ENCODE results near the gene IRS2.

Gene IRS2

DNA sequence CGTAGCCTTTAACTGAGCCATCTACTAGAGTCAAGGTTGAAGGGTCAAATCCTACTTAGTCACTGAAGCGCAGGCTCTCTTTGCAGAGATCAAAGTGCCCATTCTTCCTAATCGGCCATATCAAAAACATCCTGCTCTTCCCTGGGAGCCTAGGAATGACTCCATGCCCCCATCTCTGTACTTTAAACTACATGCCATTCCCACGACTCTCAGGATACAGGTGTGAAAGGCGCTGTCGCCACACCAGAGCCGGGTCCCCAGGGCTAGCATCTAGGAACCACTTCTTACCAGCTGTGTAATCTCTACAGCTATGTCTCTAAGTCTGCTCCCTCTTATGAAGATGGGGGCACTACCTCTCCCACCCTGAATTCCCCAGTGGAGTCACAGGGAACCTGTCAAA lies 22.3 kb downstream of the IRS2 start:
- H3K4me2 ChIP-seq: no peak overlapping the region
- no peaks in the 10 kb centered on the region for H3K36me3 ChIP-seq (ENCODE audit: insufficient read depth)
- H3K4me1 ChIP-seq (ENCODE audit: low read depth, poor library complexity, severe bottlenecking): no peaks in the 10 kb centered on the region
- H3K27me3 ChIP-seq (ENCODE audit: insufficient read depth, low read depth): no peaks in the 10 kb centered on the region
- H2AFZ ChIP-seq (ENCODE audit: low read depth): no peak overlapping the region
- TF ChIP-seq, protein P1, sequence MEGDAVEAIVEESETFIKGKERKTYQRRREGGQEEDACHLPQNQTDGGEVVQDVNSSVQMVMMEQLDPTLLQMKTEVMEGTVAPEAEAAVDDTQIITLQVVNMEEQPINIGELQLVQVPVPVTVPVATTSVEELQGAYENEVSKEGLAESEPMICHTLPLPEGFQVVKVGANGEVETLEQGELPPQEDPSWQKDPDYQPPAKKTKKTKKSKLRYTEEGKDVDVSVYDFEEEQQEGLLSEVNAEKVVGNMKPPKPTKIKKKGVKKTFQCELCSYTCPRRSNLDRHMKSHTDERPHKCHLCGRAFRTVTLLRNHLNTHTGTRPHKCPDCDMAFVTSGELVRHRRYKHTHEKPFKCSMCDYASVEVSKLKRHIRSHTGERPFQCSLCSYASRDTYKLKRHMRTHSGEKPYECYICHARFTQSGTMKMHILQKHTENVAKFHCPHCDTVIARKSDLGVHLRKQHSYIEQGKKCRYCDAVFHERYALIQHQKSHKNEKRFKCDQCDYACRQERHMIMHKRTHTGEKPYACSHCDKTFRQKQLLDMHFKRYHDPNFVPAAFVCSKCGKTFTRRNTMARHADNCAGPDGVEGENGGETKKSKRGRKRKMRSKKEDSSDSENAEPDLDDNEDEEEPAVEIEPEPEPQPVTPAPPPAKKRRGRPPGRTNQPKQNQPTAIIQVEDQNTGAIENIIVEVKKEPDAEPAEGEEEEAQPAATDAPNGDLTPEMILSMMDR (conservative IDR thresholded peaks at IDR 0.05; ENCODE audit: low read depth, low read length): no peak
- no peak overlapping the region for H3K4me3 ChIP-seq (IDR thresholded peaks at IDR 0.05; ENCODE audit: insufficient read depth, low read depth, low read length)
- no peaks in the 10 kb centered on the region for H4K20me1 ChIP-seq (ENCODE audit: insufficient read depth)
- no peak overlapping the region for H3K27ac ChIP-seq
- H3K9ac ChIP-seq: no peak overlapping the region
- no peaks in the 10 kb centered on the region for H3K79me2 ChIP-seq (ENCODE audit: insufficient read depth, low read depth)

DNA sequence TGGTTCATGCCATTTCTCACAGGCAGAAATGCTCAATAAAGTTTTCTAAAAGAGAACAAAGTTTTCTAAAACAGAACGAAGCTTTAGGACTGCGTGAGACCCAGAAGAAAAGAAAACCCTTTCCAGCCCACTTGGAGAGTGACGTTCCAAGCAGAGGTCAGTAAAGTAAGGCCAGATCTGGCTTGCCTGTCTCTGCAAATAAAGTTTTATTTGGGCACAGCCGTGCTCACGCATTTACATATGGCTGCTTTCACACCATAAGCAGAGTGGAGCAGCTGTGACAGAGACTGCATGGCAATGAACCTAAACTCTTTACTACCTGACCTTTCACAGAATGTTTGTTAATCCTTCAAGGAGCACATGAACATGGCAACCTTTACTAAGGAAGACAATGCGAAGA lies 23.6 kb downstream of the IRS2 start:
- Histone ChIP-seq H3K36me3 (ENCODE audit: insufficient read depth) (no peaks in the 10 kb centered on the region), H3K79me2 (ENCODE audit: insufficient read depth, low read depth) (no peaks in the 10 kb centered on the region), H3K4me2 (no peak overlapping the region), H2AFZ (ENCODE audit: low read depth) (no peak overlapping the region), H3K4me1 (ENCODE audit: low read depth, poor library complexity, severe bottlenecking) (no peaks in the 10 kb centered on the region), H3K9ac (no peak overlapping the region), H3K27ac (no peak overlapping the region), H3K4me3 (IDR thresholded peaks at IDR 0.05; ENCODE audit: insufficient read depth, low read depth, low read length) (no peak overlapping the region), H4K20me1 (ENCODE audit: insufficient read depth) (no peaks in the 10 kb centered on the region), H3K27me3 (ENCODE audit: insufficient read depth, low read depth) (no peaks in the 10 kb centered on the region)
- TF ChIP-seq, protein P1 (conservative IDR thresholded peaks at IDR 0.05; ENCODE audit: low read depth, low read length): no peak

DNA sequence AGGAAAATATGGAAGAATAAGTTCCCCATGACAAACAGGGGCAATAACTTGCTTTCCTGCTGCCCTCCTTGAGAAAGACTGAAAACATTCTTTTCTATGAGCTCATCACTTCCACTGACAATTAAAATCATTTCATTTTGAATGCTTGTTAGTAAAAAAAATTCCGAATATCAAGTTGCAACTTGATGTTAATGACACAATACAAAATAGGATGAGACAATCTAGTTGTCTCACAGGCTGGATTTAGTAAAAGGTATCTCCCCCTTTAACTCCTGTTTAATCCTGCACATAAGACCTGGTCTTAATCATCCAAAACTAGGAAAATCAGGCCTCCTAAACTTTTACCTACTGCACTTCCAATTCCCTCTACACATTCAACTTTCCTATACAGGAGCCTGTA lies 24.7 kb downstream of the IRS2 start:
- Histone ChIP-seq H3K4me2 (no peak overlapping the region), H3K36me3 (ENCODE audit: insufficient read depth) (no peaks in the 10 kb centered on the region), H3K79me2 (ENCODE audit: insufficient read depth, low read depth) (no peaks in the 10 kb centered on the region), H4K20me1 (ENCODE audit: insufficient read depth) (no peaks in the 10 kb centered on the region), H3K9ac (no peak overlapping the region), H3K27me3 (ENCODE audit: insufficient read depth, low read depth) (no peaks in the 10 kb centered on the region), H2AFZ (ENCODE audit: low read depth) (no peak overlapping the region), H3K4me3 (IDR thresholded peaks at IDR 0.05; ENCODE audit: insufficient read depth, low read depth, low read length) (no peak overlapping the region), H3K4me1 (ENCODE audit: low read depth, poor library complexity, severe bottlenecking) (no peaks in the 10 kb centered on the region), H3K27ac (no peak overlapping the region)
- TF ChIP-seq, protein P1 (conservative IDR thresholded peaks at IDR 0.05; ENCODE audit: low read depth, low read length): no peak

DNA sequence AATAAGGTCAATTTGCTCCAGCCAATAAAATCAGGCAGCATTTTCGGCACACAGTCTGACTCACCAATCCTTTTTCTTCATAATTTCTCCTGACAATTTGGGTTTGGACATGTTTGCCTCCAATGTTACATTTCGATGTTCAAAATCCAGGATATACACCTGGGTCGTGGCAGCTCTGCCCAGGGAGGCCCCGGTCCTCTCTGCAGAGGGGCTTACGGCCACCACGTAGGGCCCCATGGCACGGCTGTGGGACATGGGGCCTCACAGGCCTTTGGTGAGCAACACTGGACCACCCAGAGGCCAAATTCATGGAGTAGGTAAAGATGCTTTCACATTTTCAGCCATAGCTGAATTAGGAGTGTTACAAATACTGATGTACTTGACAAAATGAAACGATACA lies 25.4 kb downstream of the IRS2 start:
- Histone ChIP-seq H3K27ac (no peak overlapping the region), H3K79me2 (ENCODE audit: insufficient read depth, low read depth) (no peaks in the 10 kb centered on the region), H4K20me1 (ENCODE audit: insufficient read depth) (no peaks in the 10 kb centered on the region), H2AFZ (ENCODE audit: low read depth) (no peak overlapping the region), H3K4me1 (ENCODE audit: low read depth, poor library complexity, severe bottlenecking) (no peaks in the 10 kb centered on the region), H3K36me3 (ENCODE audit: insufficient read depth) (no peaks in the 10 kb centered on the region), H3K9ac (no peak overlapping the region), H3K4me2 (no peak overlapping the region), H3K27me3 (ENCODE audit: insufficient read depth, low read depth) (no peaks in the 10 kb centered on the region), H3K4me3 (IDR thresholded peaks at IDR 0.05; ENCODE audit: insufficient read depth, low read depth, low read length) (no peak overlapping the region)
- TF ChIP-seq, protein P1 (conservative IDR thresholded peaks at IDR 0.05; ENCODE audit: low read depth, low read length): no peak

DNA sequence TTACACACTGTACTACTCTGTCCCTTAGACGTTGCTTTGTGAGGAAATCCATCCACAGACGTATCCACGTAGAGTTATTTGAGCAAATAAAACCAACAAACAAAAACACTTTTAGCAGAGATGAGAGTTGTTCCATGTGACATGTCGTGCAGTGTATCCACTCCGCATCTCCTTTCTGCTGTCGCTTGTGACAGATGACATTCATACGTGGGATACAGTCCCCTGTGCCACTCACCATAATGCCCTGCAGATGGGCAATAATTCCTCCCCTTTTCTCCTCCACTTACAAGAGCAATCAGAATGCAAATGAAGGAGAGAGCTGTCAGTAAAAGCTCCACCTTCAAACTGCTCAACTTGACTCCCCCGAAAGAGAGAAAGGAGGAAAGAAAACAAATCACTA lies 26.0 kb downstream of the IRS2 start:
- Histone ChIP-seq H3K4me1 (ENCODE audit: low read depth, poor library complexity, severe bottlenecking) (no peaks in the 10 kb centered on the region), H2AFZ (ENCODE audit: low read depth) (no peak overlapping the region), H3K79me2 (ENCODE audit: insufficient read depth, low read depth) (no peaks in the 10 kb centered on the region), H3K4me3 (IDR thresholded peaks at IDR 0.05; ENCODE audit: insufficient read depth, low read depth, low read length) (no peak overlapping the region), H3K27ac (no peak overlapping the region), H4K20me1 (ENCODE audit: insufficient read depth) (no peaks in the 10 kb centered on the region), H3K36me3 (ENCODE audit: insufficient read depth) (no peaks in the 10 kb centered on the region), H3K9ac (no peak overlapping the region), H3K27me3 (ENCODE audit: insufficient read depth, low read depth) (no peaks in the 10 kb centered on the region), H3K4me2 (no peak overlapping the region)
- TF ChIP-seq, protein P1 (conservative IDR thresholded peaks at IDR 0.05; ENCODE audit: low read depth, low read length): no peak

Measured in KMS-11 (cell line).